Measurements from ENCODE around the gene NR4A3.

NR4A3 gene

DNA sequence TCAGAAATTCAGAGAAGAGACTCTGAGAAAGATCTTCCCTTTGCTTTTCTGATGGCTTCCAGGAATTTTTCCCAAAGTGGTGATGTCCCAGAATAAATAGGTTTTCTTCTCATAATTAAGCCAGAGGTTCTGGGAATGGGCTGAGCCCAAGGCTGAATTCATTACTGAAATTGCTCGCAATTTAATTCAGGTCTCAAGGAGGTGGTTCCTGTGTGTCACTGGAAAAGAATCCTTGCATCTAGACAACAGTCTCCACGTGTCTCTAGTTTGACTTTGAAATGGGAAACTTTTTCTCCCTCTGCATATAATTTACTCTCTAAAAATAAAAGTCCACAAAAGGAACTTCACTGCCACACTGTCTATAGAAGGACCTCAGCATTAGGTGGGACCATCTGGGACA, 57.0 kb downstream of the NR4A3 start:
- no peak for DNase-seq (ENCODE audit: low spot score)

DNA sequence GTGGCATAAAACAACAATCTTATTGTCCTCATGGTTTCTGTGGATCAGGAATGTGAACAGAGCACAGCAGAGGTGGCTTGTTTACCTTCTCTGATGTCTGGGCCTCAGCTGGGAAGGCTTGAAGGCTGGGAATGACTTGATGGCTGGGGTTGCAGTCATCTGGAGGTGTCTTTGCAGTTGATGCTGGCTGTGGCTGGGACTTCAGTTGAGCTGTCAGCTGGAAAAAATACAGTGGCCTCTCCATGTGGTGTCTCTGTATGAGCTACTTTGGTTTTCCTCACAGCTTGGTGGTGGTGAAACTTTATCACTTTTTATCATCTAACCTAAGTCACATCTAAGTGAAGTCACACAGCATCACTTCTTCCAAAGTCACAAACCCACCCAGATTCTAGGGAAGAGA, 60.1 kb downstream of the NR4A3 start:
- DNase-seq (ENCODE audit: low spot score), result no peak

DNA sequence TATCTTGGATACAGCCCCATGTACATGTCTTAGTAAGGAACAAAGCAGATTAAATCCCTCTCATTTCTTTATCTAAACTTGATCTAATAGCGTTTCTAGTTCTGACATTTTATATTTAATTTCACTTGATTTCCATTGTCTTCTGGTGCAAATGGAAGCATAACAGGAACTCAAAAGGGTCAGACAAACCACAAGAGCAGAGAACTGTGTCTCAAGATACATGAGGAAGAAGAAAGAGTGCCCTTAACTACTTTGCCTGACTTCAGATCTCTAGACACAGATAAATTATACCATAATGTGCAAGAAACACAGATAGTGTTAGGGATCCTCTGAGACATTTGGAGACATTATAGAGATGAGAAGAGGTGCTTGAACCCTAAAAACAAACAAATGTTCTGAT, 64.1 kb downstream of the NR4A3 start:
- no peak for DNase-seq (ENCODE audit: low spot score)

DNA sequence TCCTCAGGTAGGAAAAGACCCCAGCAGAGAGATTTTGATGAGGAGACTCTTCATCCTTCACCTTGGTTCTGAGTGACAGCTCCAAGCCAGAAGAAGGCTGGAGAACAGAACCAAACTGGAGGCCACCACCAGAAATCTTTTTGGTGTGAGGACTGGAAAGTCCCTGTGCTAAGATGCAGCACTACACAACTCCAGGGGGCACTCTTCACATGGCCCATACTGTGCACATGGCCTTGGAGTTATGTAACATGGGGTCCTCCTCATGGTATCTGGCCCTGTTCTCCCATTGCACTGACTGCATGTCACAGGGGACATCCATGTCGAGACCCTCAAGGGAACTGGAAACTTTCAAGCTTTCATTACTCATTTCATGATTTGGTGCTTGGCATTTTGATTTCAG, 67.4 kb downstream of the NR4A3 start:
- no peak for DNase-seq (ENCODE audit: low spot score)

DNA sequence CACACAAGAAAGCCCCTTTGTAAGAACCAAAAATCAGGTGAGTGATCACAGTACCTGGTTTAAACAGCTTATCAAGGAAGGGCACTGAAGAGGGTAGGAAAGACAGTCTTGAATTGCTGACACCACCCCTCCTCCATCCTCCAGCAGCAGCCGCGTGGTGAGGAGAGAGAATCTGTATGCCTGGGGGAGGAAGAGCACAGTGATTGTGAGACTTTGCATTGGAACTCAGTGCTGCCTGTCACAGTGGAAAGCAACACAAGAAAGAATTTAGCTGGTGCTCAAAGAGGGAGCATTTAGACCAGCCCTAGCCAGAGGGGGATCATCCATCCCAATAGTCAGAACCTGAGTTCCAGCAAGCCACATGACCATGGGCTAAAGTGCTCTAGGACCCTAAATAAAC, 73.1 kb downstream of the NR4A3 start:
- DNase-seq (ENCODE audit: low spot score), result no peak

DNA sequence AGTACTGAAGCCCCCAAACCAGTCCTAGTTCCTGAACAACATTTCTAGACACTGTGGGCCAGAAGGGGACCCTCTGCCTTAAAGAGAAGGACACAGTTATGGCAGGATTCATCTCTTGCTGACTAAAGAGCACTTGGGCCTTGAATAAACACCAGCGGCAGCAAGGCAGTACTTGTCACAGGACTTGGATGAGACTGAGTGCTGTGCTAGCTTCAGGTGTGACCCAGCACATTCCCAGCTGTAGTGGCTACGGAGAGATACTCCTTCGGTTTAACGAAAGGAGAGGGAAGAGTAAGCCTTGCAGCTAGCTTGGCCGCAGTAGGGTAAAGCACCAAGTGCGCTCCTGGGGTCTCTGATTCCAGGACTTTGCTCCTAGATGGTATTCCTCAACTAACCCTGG, 73.8 kb downstream of the NR4A3 start:
- no peak for DNase-seq (ENCODE audit: low spot score)

DNA sequence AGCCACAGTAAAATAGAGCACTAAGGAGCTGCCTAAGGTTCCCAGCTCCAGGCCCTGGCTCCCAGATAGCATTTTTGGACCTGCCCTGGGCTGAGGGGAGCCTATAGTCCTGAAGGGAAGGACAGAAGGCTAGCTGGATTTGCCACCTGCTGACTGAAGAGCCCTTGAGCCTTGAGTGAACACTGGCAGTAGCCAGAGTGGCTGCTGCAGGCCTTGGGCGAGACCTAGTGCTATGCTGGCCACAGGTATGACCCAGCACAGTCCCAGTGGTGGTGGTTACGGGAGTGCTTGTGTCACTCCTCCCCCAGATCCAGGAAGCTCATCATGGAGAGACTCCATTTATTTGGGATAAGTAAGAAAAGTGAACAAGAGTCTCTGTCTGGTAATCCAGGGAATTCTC, 74.4 kb downstream of the NR4A3 start:
- no peak for DNase-seq (ENCODE audit: low spot score)

DNA sequence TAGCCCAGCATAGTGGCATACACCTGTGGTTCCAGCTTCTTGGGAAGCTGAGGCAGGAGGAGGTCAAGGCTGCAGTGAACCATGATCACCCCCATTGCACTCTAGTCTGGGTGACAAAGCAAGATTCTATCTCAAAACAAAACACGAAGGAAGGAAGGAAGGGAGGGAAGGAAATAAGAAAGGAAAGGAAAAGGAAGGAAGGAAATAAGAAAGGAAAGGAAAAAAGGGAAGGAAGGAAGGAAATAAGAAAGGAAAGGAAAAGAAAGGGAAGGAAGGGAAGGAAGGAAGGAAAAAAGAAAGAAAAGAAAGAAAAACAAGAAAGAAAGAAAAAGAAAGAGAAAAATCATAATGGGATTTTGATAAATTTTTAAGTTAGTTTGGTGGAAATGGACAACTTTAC, 81.7 kb downstream of the NR4A3 start:
- DNase-seq (ENCODE audit: low spot score), result no peak

DNA sequence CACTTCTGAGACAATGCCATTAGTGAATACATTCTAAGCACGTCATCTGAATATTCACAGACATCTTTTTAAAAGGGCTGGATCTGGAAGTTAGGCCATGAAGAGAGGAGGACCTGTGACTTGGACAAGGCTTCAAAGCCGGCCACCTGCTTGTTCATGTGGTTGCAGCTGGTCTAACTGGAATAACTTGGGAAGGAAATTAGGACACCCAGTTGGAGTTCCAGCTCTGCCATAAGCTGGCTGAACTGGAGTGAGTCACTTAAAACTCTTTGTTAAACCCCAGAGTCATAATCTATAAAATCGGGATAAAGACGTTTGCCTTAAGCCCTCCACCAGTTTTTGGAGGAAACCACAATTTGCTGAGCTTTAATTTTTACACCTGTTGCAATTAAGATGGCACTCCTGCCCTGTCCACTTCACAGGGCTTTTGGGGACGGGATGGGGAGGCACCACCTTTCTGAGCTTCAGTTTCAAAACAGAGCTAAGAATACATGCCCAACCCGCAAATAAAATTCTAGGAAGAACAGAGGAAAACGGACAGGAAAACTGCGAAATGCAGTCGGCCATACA, 84.2 kb downstream of the NR4A3 start:
- DNase-seq (ENCODE audit: low spot score), result peak; percentile 9

DNA sequence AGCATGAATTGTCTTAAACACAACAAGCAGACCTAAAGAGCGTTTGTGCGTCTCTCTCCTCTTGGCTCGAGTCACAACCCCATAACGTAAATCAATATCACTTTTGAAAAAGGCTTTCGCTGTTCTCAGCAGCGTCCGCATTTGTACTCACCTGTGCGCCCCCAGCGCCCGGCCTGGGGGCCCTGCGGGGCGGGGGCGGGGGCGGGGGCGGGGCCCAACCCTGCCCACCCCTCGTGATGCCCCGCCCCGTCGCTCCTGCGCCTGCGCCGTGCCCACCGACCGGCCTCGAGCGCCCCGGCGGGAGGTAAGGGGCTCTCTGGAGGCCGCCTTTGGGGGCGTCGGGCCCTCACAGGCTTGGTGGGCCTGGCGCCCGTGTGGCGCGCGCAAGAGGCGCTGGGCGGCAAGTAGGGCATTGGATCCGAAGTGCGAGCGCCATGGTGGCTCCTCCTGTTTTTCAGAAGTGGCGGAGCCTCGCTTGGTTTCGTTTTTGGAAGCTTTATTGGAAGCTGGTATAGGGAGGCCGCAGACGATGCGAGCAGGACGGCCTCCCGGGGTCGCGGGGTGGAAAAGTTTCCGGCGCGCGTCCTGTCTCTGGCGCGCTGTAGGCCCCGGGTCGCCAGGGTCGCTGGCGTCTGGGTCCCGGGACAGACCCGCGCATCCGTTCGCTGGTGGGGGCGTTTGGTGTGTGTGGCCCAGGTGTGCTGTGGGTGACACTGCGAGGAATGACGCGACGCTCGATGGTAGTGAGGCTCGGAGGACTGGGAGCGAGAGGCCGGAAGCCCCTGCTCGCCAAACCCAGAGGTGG, 84.9 kb downstream of the NR4A3 start, which contains the start of gene STX17:
STX17 (plus strand) TSS at position 252 of the 805 bp plus-strand sequence. CDS start 8,586 bp downstream, outside the sequence.
- peak; percentile 97 for DNase-seq (ENCODE audit: low spot score)

DNA sequence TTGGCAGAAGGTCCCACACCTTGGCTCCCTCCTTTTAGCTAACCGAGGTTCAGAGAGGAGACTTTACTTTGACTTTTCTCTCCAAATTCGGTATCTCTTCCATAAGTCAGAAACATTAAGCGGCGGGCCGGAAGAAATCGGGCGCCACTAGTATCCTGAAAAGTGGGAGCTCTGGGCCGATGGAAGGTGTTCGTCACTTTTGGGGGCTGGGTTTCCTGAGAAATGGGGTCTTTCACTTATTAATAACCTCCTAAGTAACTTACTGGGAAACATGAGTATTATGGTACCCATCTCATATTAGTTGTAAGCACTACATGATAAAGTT, 85.5 kb downstream of the NR4A3 start:
- DNase-seq (ENCODE audit: low spot score), result no peak

DNA sequence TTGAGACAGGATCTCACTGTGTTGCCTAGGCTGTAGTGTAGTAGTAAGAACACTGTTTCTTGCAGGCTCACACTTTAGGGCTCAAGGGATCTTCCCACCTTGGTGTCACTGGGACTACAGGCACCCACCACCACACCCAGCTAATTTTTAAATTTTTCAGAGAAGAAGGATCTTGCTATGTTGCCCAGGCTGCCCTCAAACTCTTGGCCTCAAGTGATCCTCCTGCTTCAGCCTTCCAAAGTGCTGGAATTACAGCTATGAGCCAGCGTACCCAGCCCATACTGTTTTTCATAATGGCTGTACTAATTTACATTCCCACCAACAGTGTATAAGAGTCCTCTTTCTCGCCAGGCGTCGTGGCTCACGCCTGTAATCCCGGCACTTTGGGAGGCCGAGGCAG, 89.9 kb downstream of the NR4A3 start:
- no peak for DNase-seq (ENCODE audit: low spot score)

Measured in D341Med (cell line).